ENCODE results near the gene VPS52. TPM values are rescaled to one million over a fixed set of nuclear protein-coding genes. Genes with fewer than 3 reads are reported as not detected.
"Not testable (repeated sequence)": the region's sequence is repeated elsewhere in the genome, so short reads cannot be mapped to it uniquely, and the experiment has no call there.

Gene VPS52
- total RNA-seq, 1 donor from 2014 or later = 97.2 TPM

- Mint-ChIP-seq H3K36me3 (ENCODE audit: low read depth) (peaks cover 85% of the 10 kb centered on the region), H3K4me3 (peak within 1 kb of the TSS; percentile 92), H3K4me1 (peaks cover 62% of the 10 kb centered on the region), H3K27ac (peak within 1 kb of the TSS; percentile 100), H3K9me3 (no peaks in the 10 kb centered on the region), H3K27me3 (no peaks in the 10 kb centered on the region)
- ATAC-seq (ENCODE audit: low read depth) (peak; percentile 68), DNase-seq (peak; percentile 77)
- no peak for TF ChIP-seq CTCF (IDR thresholded peaks at IDR 0.05)
- intact Hi-C loops (cut with micrococcal nuclease) = loop anchor here (1.0 to 2.0 kb wide), 6 partner anchors 12 to 294 kb away; partner anchors contain the start of genes KIFC1, PFDN6 and WDR46
- ChIA-PET CTCF (interaction anchor here (0.8 to 2.5 kb wide), 13 partner anchors 10 to 309 kb away, joined by 3 to 21 read pairs (median 8); partner anchors contain the start of genes PFDN6, RGL2, WDR46 and ZBTB22), POLR2A (interaction anchor here (0.5 to 4.2 kb wide), 33 partner anchors 9 to 1376 kb away, joined by 3 to 79 read pairs (median 7); partner anchors contain the start of genes CUTA, KIFC1, PBX2 and PFDN6)
These were observed 5.4 kb upstream of the VPS52 start, which contains the start of gene B3GALT4 for GRCh38 chr6:33276864-33277662. Gene B3GALT4 (plus strand): TSS chr6:33277123. CDS start chr6:33277420, 297 bp downstream.

GRCh38 chr6:33276581-33276863 lies 4.8 kb upstream of the VPS52 start:
- ATAC-seq (ENCODE audit: low read depth) (no peak), DNase-seq (no peak)
- CTCF ChIA-PET = interaction anchor here (0.8 to 2.5 kb wide), 10 partner anchors 10 to 292 kb away, joined by 3 to 21 read pairs (median 9); partner anchors contain the start of genes PFDN6, RGL2, WDR46 and ZBTB22
- Mint-ChIP-seq H3K27ac (peak overlapping the region; percentile 100), H3K36me3 (ENCODE audit: low read depth) (peaks cover 86% of the 10 kb centered on the region), H3K27me3 (no peaks in the 10 kb centered on the region), H3K4me1 (peaks cover 67% of the 10 kb centered on the region), H3K4me3 (peak overlapping the region; percentile 83), H3K9me3 (no peaks in the 10 kb centered on the region)
- POLR2A ChIA-PET = interaction anchor here (0.5 to 4.2 kb wide), 22 partner anchors 10 to 432 kb away, joined by 3 to 79 read pairs (median 8); partner anchors contain the start of genes CUTA, PFDN6, PHF1 and RGL2
- no peak for TF ChIP-seq CTCF (IDR thresholded peaks at IDR 0.05)
- intact Hi-C loops (cut with micrococcal nuclease) = loop anchor here (2.0 kb wide), 2 partner anchors 36 to 294 kb away; no protein-coding TSS in a partner anchor

GRCh38 chr6:33275795-33276580 lies 4.3 kb upstream of the VPS52 start:
- intact Hi-C loops (cut with micrococcal nuclease) = loop anchor here (2.0 kb wide), 2 partner anchors 37 to 295 kb away; no protein-coding TSS in a partner anchor
- ATAC-seq (ENCODE audit: low read depth) = not testable (repeated sequence)
- POLR2A ChIA-PET = interaction anchor here (0.6 to 4.2 kb wide), 16 partner anchors 11 to 431 kb away, joined by 4 to 79 read pairs (median 10); partner anchors contain the start of genes CUTA, PFDN6, RGL2 and RING1

GRCh38 chr6:33273924-33274902 lies 2.5 kb upstream of the VPS52 start:
- no peak for TF ChIP-seq CTCF (IDR thresholded peaks at IDR 0.05)
- Mint-ChIP-seq H3K9me3 (no peaks in the 10 kb centered on the region), H3K4me1 (peaks cover 76% of the 10 kb centered on the region), H3K4me3 (peak overlapping the region; percentile 100), H3K27me3 (no peaks in the 10 kb centered on the region), H3K27ac (peak overlapping the region; percentile 100), H3K36me3 (ENCODE audit: low read depth) (peaks cover 75% of the 10 kb centered on the region)
- DNase-seq (no peak), ATAC-seq (ENCODE audit: low read depth) (no peak)
- POLR2A ChIA-PET = no interaction called here
- intact Hi-C loops (cut with micrococcal nuclease) = loop anchor here (5.0 kb wide), 1 partner anchor 513 kb away; the partner anchor contains the start of gene LEMD2
- CTCF ChIA-PET = no interaction called here

More at GRCh38 chr6:33275795-33276580, 4.3 kb upstream of the VPS52 start:
- H3K4me3 Mint-ChIP-seq = peak overlapping the region; percentile 83
- CTCF ChIA-PET = interaction anchor here (1.2 to 2.4 kb wide), 5 partner anchors 11 to 291 kb away, joined by 3 to 21 read pairs (median 12); partner anchors contain the start of genes PFDN6, RGL2 and WDR46
- H3K27me3 Mint-ChIP-seq, H3K9me3 Mint-ChIP-seq, DNase-seq: not testable (repeated sequence)
- peaks cover 84% of the 10 kb centered on the region for H3K36me3 Mint-ChIP-seq (ENCODE audit: low read depth)
- H3K4me1 Mint-ChIP-seq = peaks cover 69% of the 10 kb centered on the region
- peak overlapping the region; percentile 100 for H3K27ac Mint-ChIP-seq

All from activated B cell treated with CpG ODN at 0.5 μM for 24 hours (primary cell).